Endothelial cell of umbilical vein (primary cell): ENCODE results near the gene FLT3. TPM values are rescaled to one million over a fixed set of nuclear protein-coding genes. Genes with fewer than 3 reads are reported as not detected.

Experiments used
- BruUV-seq: library from RNA; stranded (reverse); fragments of 400-500 nt; replicated peaks from 2 replicates; lab custom pipeline; 2021; lab: Mats Ljungman, UMichigan
- CTCF ChIA-PET: fragments of 300-600, 350-600 bp; sonication (Branson Sonifier 250); formaldehyde crosslinking; loops from one replicate; lab custom pipeline; 2021; ENCODE audit warnings: antibody characterized with exemption, inconsistent platforms; lab: Charles Lee
- POLR2A ChIA-PET: fragments of 300-600, 350-600 bp; sonication (Branson Sonifier 250); formaldehyde crosslinking; loops from one replicate; lab custom pipeline; 2021; ENCODE audit warnings: antibody characterized with exemption, inconsistent platforms; lab: Charles Lee
- DNase-seq: peaks from one replicate; pipeline ENCODE4 v3.0.0-alpha.2; 2011; ENCODE audit warnings: low read depth, low spot score
- FAIRE-seq: peaks from 2 replicates; lab custom pipeline; 2011; peaks lifted over from hg19 to GRCh38; lab: Jason Lieb, UNC
- H2AFZ ChIP-seq: 2 replicates; pipeline ENCODE4 v1.6.0; 2012; ENCODE audit warnings: low read depth, low read length, control low read depth, inconsistent platforms
- H3K27ac ChIP-seq: 2 replicates; pipeline ENCODE4 v1.5.1; 2011; ENCODE audit warnings: low read depth, mild to moderate bottlenecking, control low read depth, low read length, moderate library complexity; ENCODE audit not compliant: insufficient read depth
- H3K27me3 ChIP-seq, 2 experiments: 2 replicates each; pipeline versions ENCODE4 v1.6.0 to v1.6.1; 2011; ENCODE audit warnings: low read length in 2 of 2, mixed read lengths in 1 of 2; ENCODE audit not compliant: control insufficient read depth in 2 of 2, insufficient read depth in 2 of 2
- H3K36me3 ChIP-seq, 2 experiments: 2 replicates in 1 of 2; 3 replicates in 1 of 2; pipeline ENCODE4 v1.5.1; 2011; ENCODE audit warnings: low read length in 2 of 2, mild to moderate bottlenecking in 1 of 2, moderate library complexity in 1 of 2; ENCODE audit not compliant: control insufficient read depth in 2 of 2, insufficient read depth in 2 of 2; ENCODE audit errors: extremely low read depth in 1 of 2
- H3K4me1 ChIP-seq: 3 replicates; pipeline ENCODE4 v1.5.1; 2011; ENCODE audit warnings: mild to moderate bottlenecking, low read length; ENCODE audit not compliant: control insufficient read depth, insufficient read depth; ENCODE audit errors: extremely low read depth
- H3K4me2 ChIP-seq: 2 replicates; pipeline ENCODE4 v1.6.1; 2011; ENCODE audit warnings: low read length, control low read depth, mixed read lengths; ENCODE audit not compliant: insufficient read depth
- H3K4me3 ChIP-seq, 3 experiments: fragments of 200-600 bp in 1 of 3; sonication (generic), shearing (Covaris generic) in 1 of 3; replicated peaks in 1 of 3; 2 replicates each; pipeline ENCODE4 v1.5.1; 2011 to 2016; ENCODE audit warnings: control low read depth in 3 of 3, low read length in 3 of 3, mild to moderate bottlenecking in 2 of 3, inconsistent platforms in 1 of 3, low read depth in 1 of 3, moderate library complexity in 1 of 3; ENCODE audit not compliant: insufficient read depth in 1 of 3
- H3K79me2 ChIP-seq: 2 replicates; pipeline ENCODE4 v1.6.0; 2012; ENCODE audit warnings: low read length, inconsistent platforms; ENCODE audit not compliant: control insufficient read depth, insufficient read depth
- H3K9ac ChIP-seq: replicated peaks from 2 replicates; pipeline ENCODE3; 2011; ENCODE audit warnings: low read length, control low read depth; ENCODE audit not compliant: insufficient read depth; ENCODE audit errors: extremely low read depth
- H3K9me1 ChIP-seq: replicated peaks from 3 replicates; pipeline ENCODE4 v1.6.0; 2011; ENCODE audit warnings: mild to moderate bottlenecking, low read length; ENCODE audit not compliant: control insufficient read depth, insufficient read depth; ENCODE audit errors: extremely low read depth
- H3K9me3 ChIP-seq: replicated peaks from 2 replicates; pipeline ENCODE4 v1.5.1; 2012; ENCODE audit warnings: low read length, inconsistent platforms; ENCODE audit not compliant: control insufficient read depth, insufficient read depth
- H4K20me1 ChIP-seq: replicated peaks from 2 replicates; pipeline ENCODE3; 2011; ENCODE audit warnings: mild to moderate bottlenecking, low read length; ENCODE audit not compliant: control insufficient read depth, insufficient read depth; ENCODE audit errors: extremely low read depth
- EZH2 ChIP-seq: IDR thresholded peaks from 2 replicates; pipeline ENCODE4 v1.6.1; 2012; ENCODE audit warnings: borderline replicate concordance, low read depth, mild to moderate bottlenecking, moderate library complexity, low read length, inconsistent platforms; ENCODE audit not compliant: severe bottlenecking
- FOS ChIP-seq: IDR thresholded peaks from 2 replicates; pipeline ENCODE4 v1.6.1; 2011; ENCODE audit warnings: mild to moderate bottlenecking, low read length, moderate library complexity, borderline replicate concordance; ENCODE audit not compliant: insufficient read depth
- GATA2 ChIP-seq: IDR thresholded peaks from 2 replicates; pipeline ENCODE4 v1.7.0; 2011; ENCODE audit warnings: low read depth, mild to moderate bottlenecking, moderate library complexity, mixed read lengths, low read length; ENCODE audit not compliant: insufficient read length, insufficient read depth
- JUN ChIP-seq: IDR thresholded peaks from 2 replicates; pipeline ENCODE4 v1.6.1; 2011; ENCODE audit warnings: borderline replicate concordance, low read depth; ENCODE audit not compliant: insufficient read length, insufficient read depth
- MYC ChIP-seq: IDR thresholded peaks from one replicate; pipeline ENCODE4 v1.6.1; 2011; ENCODE audit warnings: mild to moderate bottlenecking, low read depth, low read length
- POLR2A ChIP-seq: IDR thresholded peaks from 2 replicates; pipeline ENCODE4 v1.6.1; 2012; ENCODE audit warnings: low read depth, mild to moderate bottlenecking, control low read depth, low read length
- POLR2AphosphoS5 ChIP-seq: IDR thresholded peaks from 2 replicates; pipeline ENCODE4 v1.6.1; 2012; ENCODE audit warnings: low read depth, mild to moderate bottlenecking, control low read depth, low read length, moderate library complexity; ENCODE audit not compliant: insufficient read depth
- dilution Hi-C: fragments of 300-500 bp; cut with MboI; formaldehyde crosslinking; loops from one replicate; pipeline ENCODE4 v1.15.0; 2019; ENCODE audit warnings: low sequenced_read_pairs; ENCODE audit not compliant: extremely low pct_ligation_motif_present
- intact Hi-C: fragments of 100-400 bp; cut with micrococcal nuclease; formaldehyde crosslinking; loops from one replicate; pipeline ENCODE4 v1.10.0; 2022
- polyA plus RNA-seq, 4 experiments: library from polyadenylated mRNA; depleted of rRNA in 3 of 4; stranded (reverse) in 3 of 4; unstranded in 1 of 4; fragments of >200 nt; gene quantifications; 2 replicates each; pipeline versions ENCODE4 v1.2.1 to v1.2.3, GENCODE V29; 2011 to 2012; ENCODE audit warnings: missing spikeins in 1 of 4
- total RNA-seq: library from RNA; stranded (reverse); gene quantifications from 2 replicates; pipeline ENCODE4 v1.2.3, GENCODE V29; 2021
- TF ChIP-seq, protein P1 (sequence below): IDR thresholded peaks from 2 replicates; pipeline ENCODE4 v1.6.1; 2011; ENCODE audit not compliant: insufficient read depth, insufficient read length
- TF ChIP-seq, protein P2 (sequence below), 2 donors: IDR thresholded peaks; 1 replicate in 1 of 2; 2 replicates in 1 of 2; pipeline ENCODE4 v1.5.1; 2011; ENCODE audit warnings: low read length in 2 of 2, mild to moderate bottlenecking in 2 of 2, moderate library complexity in 2 of 2, control low read depth in 1 of 2, inconsistent platforms in 1 of 2, low read depth in 1 of 2; ENCODE audit not compliant: insufficient read depth in 1 of 2; ENCODE audit errors: extremely low read depth in 1 of 2

Gene FLT3
- total and polyA plus RNA-seq, 2 donors (not counting 3 experiments of a cell fraction or from before 2014, with no cell fraction given): 0.03 TPM; not detected in 1

GRCh38 chr13:27972478-27972820 is 127.9 kb downstream of the FLT3 start:
- Histone ChIP-seq H2AFZ (no peak overlapping the region), H3K4me2 (no peak overlapping the region), H3K4me1 (no peaks in the 10 kb centered on the region), H4K20me1 (no peaks in the 10 kb centered on the region), H3K27me3 (peaks cover 88 to 99% of the 10 kb centered on the region in 2 experiments), H3K79me2 (no peaks in the 10 kb centered on the region), H3K9ac (no peak overlapping the region), H3K36me3 (no peaks in the 10 kb centered on the region), H3K27ac (no peak overlapping the region), H3K4me3 (no peak overlapping the region), H3K9me1 (no peaks in the 10 kb centered on the region), H3K9me3 (no peaks in the 10 kb centered on the region)
- intact Hi-C loops: no loop called here
- dilution Hi-C loops: no loop called here
- no peak for FAIRE-seq
- DNase-seq: no peak
- TF ChIP-seq MYC (no peak), GATA2 (no peak), FOS (no peak), EZH2 (no peak), JUN (no peak), POLR2A (no peak), POLR2AphosphoS5 (no peak)
- TF ChIP-seq, protein P1, sequence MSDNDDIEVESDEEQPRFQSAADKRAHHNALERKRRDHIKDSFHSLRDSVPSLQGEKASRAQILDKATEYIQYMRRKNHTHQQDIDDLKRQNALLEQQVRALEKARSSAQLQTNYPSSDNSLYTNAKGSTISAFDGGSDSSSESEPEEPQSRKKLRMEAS: no peak
- TF ChIP-seq, protein P2, sequence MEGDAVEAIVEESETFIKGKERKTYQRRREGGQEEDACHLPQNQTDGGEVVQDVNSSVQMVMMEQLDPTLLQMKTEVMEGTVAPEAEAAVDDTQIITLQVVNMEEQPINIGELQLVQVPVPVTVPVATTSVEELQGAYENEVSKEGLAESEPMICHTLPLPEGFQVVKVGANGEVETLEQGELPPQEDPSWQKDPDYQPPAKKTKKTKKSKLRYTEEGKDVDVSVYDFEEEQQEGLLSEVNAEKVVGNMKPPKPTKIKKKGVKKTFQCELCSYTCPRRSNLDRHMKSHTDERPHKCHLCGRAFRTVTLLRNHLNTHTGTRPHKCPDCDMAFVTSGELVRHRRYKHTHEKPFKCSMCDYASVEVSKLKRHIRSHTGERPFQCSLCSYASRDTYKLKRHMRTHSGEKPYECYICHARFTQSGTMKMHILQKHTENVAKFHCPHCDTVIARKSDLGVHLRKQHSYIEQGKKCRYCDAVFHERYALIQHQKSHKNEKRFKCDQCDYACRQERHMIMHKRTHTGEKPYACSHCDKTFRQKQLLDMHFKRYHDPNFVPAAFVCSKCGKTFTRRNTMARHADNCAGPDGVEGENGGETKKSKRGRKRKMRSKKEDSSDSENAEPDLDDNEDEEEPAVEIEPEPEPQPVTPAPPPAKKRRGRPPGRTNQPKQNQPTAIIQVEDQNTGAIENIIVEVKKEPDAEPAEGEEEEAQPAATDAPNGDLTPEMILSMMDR (IDR thresholded peaks at IDR 0.05; ENCODE audit: extremely low read depth in 1 of 2, insufficient read depth in 1 of 2, low read depth in 1 of 2, low read length in 2 of 2): no peak
- BruUV-seq: no TSS peak
- CTCF ChIA-PET: interaction anchor here (1.8 to 3.3 kb wide), 2 partner anchors 12 to 19 kb away, joined by 4 to 11 read pairs (median 7); no protein-coding TSS in a partner anchor
- POLR2A ChIA-PET: no interaction called here
